HepG2 (cell line): Measurements from ENCODE around the gene CCDC6. TPM values are rescaled to one million over a fixed set of nuclear protein-coding genes. Genes with fewer than 3 reads are reported as not detected.

Source experiments
- ATAC-seq: fragments of 200-7000 bp; cut with Tn5 transposase; 3 replicates; pipeline ENCODE4 v1.9.1; 2020; ENCODE audit warnings: mild to moderate bottlenecking, moderate library complexity
- BruUV-seq: library from RNA; stranded (reverse); fragments of 400-500 nt; replicated peaks from 2 replicates; lab custom pipeline; 2021; lab: Mats Ljungman, UMichigan
- CTCF ChIA-PET: fragments of 300-600 bp; formaldehyde crosslinking; extraction: SDS; loops from one replicate; lab custom pipeline; 2021; ENCODE audit warnings: low total read pairs, inconsistent platforms, low intra/inter-chr PET ratio; lab: Yijun Ruan, JAX
- POLR2A ChIA-PET: fragments of 350-600 bp; sonication (Branson Sonifier 250); formaldehyde crosslinking; loops from one replicate; lab custom pipeline; 2020; ENCODE audit warnings: antibody characterized with exemption, inconsistent platforms; lab: Yijun Ruan, JAX
- DNase-seq: peaks from one replicate; pipeline ENCODE4 v3.0.0-alpha.2; 2015; ENCODE audit warnings: low spot score
- FAIRE-seq: peaks from 3 replicates; lab custom pipeline; 2011; peaks lifted over from hg19 to GRCh38; lab: Jason Lieb, UNC
- H2AFZ ChIP-seq: one replicate; pipeline ENCODE4 v1.6.1; 2011; ENCODE audit warnings: low read length, inconsistent platforms
- H3K27ac ChIP-seq: fragments of 300-600 bp; 3 replicates; pipeline ENCODE4 v1.8.0; 2011; ENCODE audit warnings: mixed run types, mild to moderate bottlenecking, mixed read lengths, low read length, inconsistent platforms; ENCODE audit not compliant: insufficient read depth; ENCODE audit errors: extremely low read length
- H3K27me3 ChIP-seq, 2 experiments: fragments of 200-600 bp in 1 of 2; 2 replicates in 1 of 2; 3 replicates in 1 of 2; pipeline versions ENCODE4 v1.6.0 to v1.8.0; 2011; ENCODE audit warnings: low read length in 2 of 2, mild to moderate bottlenecking in 2 of 2, moderate library complexity in 2 of 2, inconsistent platforms in 1 of 2; ENCODE audit not compliant: insufficient read depth in 2 of 2, control insufficient read depth in 1 of 2
- H3K36me3 ChIP-seq, 2 experiments: fragments of 200-600 bp in 1 of 2; replicated peaks in 1 of 2; 2 replicates in 1 of 2; 3 replicates in 1 of 2; pipeline versions ENCODE4 v1.5.1 to v1.8.0; 2011; ENCODE audit warnings: low read length in 2 of 2, inconsistent platforms in 1 of 2; ENCODE audit not compliant: insufficient read depth in 2 of 2, control insufficient read depth in 1 of 2
- H3K4me1 ChIP-seq: 2 replicates; pipeline ENCODE4 v1.5.1; 2012; ENCODE audit warnings: low read length, inconsistent platforms; ENCODE audit not compliant: insufficient read depth
- H3K4me2 ChIP-seq: 2 replicates; pipeline ENCODE4 v1.6.0; 2011; ENCODE audit warnings: low read depth, low read length, inconsistent platforms
- H3K4me3 ChIP-seq, 3 experiments: fragments of 200-600 bp in 1 of 3; sonication (generic), shearing (Covaris generic) in 1 of 3; replicated peaks in 1 of 3; 2 replicates each; pipeline ENCODE4 v1.5.1; 2011 to 2016; ENCODE audit warnings: low read length in 3 of 3, inconsistent platforms in 2 of 3, low read depth in 2 of 3, mild to moderate bottlenecking in 2 of 3, control low read depth in 1 of 3, mixed read lengths in 1 of 3; ENCODE audit not compliant: insufficient read depth in 1 of 3
- H3K79me2 ChIP-seq: one replicate; pipeline ENCODE4 v1.6.1; 2011; ENCODE audit warnings: low read length, inconsistent platforms; ENCODE audit not compliant: insufficient read depth
- H3K9ac ChIP-seq: 2 replicates; pipeline ENCODE4 v1.6.0; 2011; ENCODE audit warnings: mild to moderate bottlenecking, low read depth, low read length, inconsistent platforms; ENCODE audit not compliant: insufficient read depth
- H3K9me3 ChIP-seq: 2 replicates; pipeline ENCODE4 v1.5.1; 2012; ENCODE audit warnings: mild to moderate bottlenecking, low read length
- H4K20me1 ChIP-seq: 2 replicates; pipeline ENCODE4 v1.6.0; 2011; ENCODE audit warnings: inconsistent platforms, mild to moderate bottlenecking, low read length, moderate library complexity; ENCODE audit not compliant: insufficient read depth
- AGO1 ChIP-seq: fragments of 200-400 bp; formaldehyde crosslinking; IDR thresholded peaks from 2 replicates; pipeline ENCODE4 v1.6.1; 2017; ENCODE audit warnings: mild to moderate bottlenecking, low read depth, low read length, moderate library complexity; ENCODE audit not compliant: poor library complexity, severe bottlenecking
- ARNTL ChIP-seq: sonication (generic); formaldehyde crosslinking; IDR thresholded peaks from 2 replicates; pipeline ENCODE4 v1.4.0; 2020; ENCODE audit warnings: mild to moderate bottlenecking, missing genetic modification reagents
- BORCS8-MEF2B ChIP-seq: sonication (generic); formaldehyde crosslinking; IDR thresholded peaks from 2 replicates; pipeline ENCODE4 v1.8.0; 2022; ENCODE audit warnings: mild to moderate bottlenecking, missing genetic modification reagents
- CBX1 ChIP-seq: IDR thresholded peaks from one replicate; pipeline ENCODE4 v1.6.1; 2016; ENCODE audit warnings: antibody characterized with exemption, low read depth
- CEBPB ChIP-seq: IDR thresholded peaks from 2 replicates; pipeline ENCODE4 v1.6.1; 2011; ENCODE audit warnings: low read depth, low read length, improper control_type of control experiment, borderline replicate concordance
- FOXM1 ChIP-seq: sonication (generic); formaldehyde crosslinking; IDR thresholded peaks from 2 replicates; pipeline ENCODE4 v1.5.0; 2020; ENCODE audit warnings: missing genetic modification reagents
- GZF1 ChIP-seq: sonication (generic); formaldehyde crosslinking; IDR thresholded peaks from 2 replicates; pipeline ENCODE4 v1.5.1; 2020; ENCODE audit warnings: mild to moderate bottlenecking, missing genetic modification reagents
- KMT2A ChIP-seq: sonication (generic); formaldehyde crosslinking; IDR thresholded peaks from 2 replicates; pipeline ENCODE4 v1.4.0; 2020; ENCODE audit warnings: missing genetic modification reagents
- MTA3 ChIP-seq: sonication (generic); formaldehyde crosslinking; IDR thresholded peaks from 2 replicates; pipeline ENCODE4 v1.4.0; 2020; ENCODE audit warnings: missing genetic modification reagents
- NR1H2 ChIP-seq: sonication (generic); formaldehyde crosslinking; IDR thresholded peaks from 2 replicates; pipeline ENCODE4 v1.8.1; 2022; ENCODE audit warnings: low read depth, missing genetic modification reagents, borderline replicate concordance
- NR2F6 ChIP-seq, 2 experiments: IDR thresholded peaks; 2 replicates each; pipeline ENCODE4 v1.6.1; 2016; ENCODE audit warnings: antibody characterized with exemption in 1 of 2, mild to moderate bottlenecking in 1 of 2
- POLR2AphosphoS2 ChIP-seq: IDR thresholded peaks from 2 replicates; pipeline ENCODE4 v1.6.1; 2011; ENCODE audit warnings: low read depth, low read length, improper control_type of control experiment
- ZMYM3 ChIP-seq: sonication (generic); formaldehyde crosslinking; IDR thresholded peaks from 2 replicates; pipeline ENCODE4 v1.5.1; 2020; ENCODE audit warnings: mild to moderate bottlenecking, missing genetic modification reagents
- ZNF256 ChIP-seq: sonication (generic); formaldehyde crosslinking; conservative IDR thresholded peaks from 2 replicates; pipeline ENCODE4 v1.4.0; 2020; ENCODE audit warnings: missing genetic modification reagents
- ZNF557 ChIP-seq: sonication (generic); formaldehyde crosslinking; IDR thresholded peaks from 2 replicates; pipeline ENCODE4 v1.4.0; 2020; ENCODE audit warnings: missing genetic modification reagents
- ZNF775 ChIP-seq: sonication (generic); formaldehyde crosslinking; IDR thresholded peaks from 2 replicates; pipeline ENCODE4 v1.4.0; 2020; ENCODE audit warnings: missing genetic modification reagents, mild to moderate bottlenecking, moderate library complexity, borderline replicate concordance
- WGBS: methylation state at CpG from one replicate; pipeline ENCODE4 v1.1.6; 2017; ENCODE audit warnings: low lambda C conversion rate; 5-methylcytosine and 5-hydroxymethylcytosine counted together
- in situ Hi-C: cut with HindIII; loops from 2 replicates; pipeline ENCODE4 v1.10.0; 2017; ENCODE audit warnings: low pct_unique_long_range_greater_than_20kb; ENCODE audit not compliant: extremely low pct_ligation_motif_present
- intact Hi-C: fragments of 100-400 bp; cut with micrococcal nuclease; formaldehyde crosslinking; loops from one replicate; pipeline ENCODE4 v1.10.0; 2022; ENCODE audit not compliant: unreplicated experiment
- polyA plus RNA-seq, 8 experiments: library from polyadenylated mRNA; depleted of rRNA in 3 of 8; stranded (reverse) in 7 of 8; unstranded in 1 of 8; fragments of >200 nt; fragmentation: Illumina TruSeq in 4 of 8; extraction: Trizol in 4 of 8; gene quantifications; 2 replicates each; pipeline versions ENCODE4 v1.2.1 to v1.2.3, GENCODE V29; 2011 to 2016; ENCODE audit warnings: low read depth in 4 of 8, missing spikeins in 1 of 8, mixed read lengths in 1 of 8; ENCODE audit not compliant: insufficient read depth in 1 of 8
- total RNA-seq, 5 experiments: library from RNA; depleted of rRNA; stranded (reverse); fragments of >200 nt; fragmentation: Illumina TruSeq; extraction: Trizol; gene quantifications; 2 replicates each; pipeline ENCODE4 v1.2.3, GENCODE V29; 2016; ENCODE audit warnings: low read depth in 1 of 5
- TF ChIP-seq, protein P1 (sequence below): sonication (generic); formaldehyde crosslinking; IDR thresholded peaks from 2 replicates; pipeline ENCODE4 v1.5.0; 2020; ENCODE audit warnings: mild to moderate bottlenecking, missing genetic modification reagents
- TF ChIP-seq, protein P2 (sequence below): sonication (generic); formaldehyde crosslinking; IDR thresholded peaks from 2 replicates; pipeline ENCODE4 v1.4.0; 2020; ENCODE audit warnings: missing genetic modification reagents
- TF ChIP-seq, protein P3 (sequence below): sonication (generic); formaldehyde crosslinking; IDR thresholded peaks from 2 replicates; pipeline ENCODE4 v1.8.1; 2023; ENCODE audit warnings: mild to moderate bottlenecking, missing genetic modification reagents
- TF ChIP-seq, protein P4 (sequence below): sonication (generic); formaldehyde crosslinking; IDR thresholded peaks from 2 replicates; pipeline ENCODE4 v1.5.0; 2020; ENCODE audit warnings: missing genetic modification reagents

The CCDC6 gene
- total and polyA plus RNA-seq, 2 of the 13 experiments (the other 11 are each of a cell fraction or from before 2014, with no cell fraction given) = 17.9 to 18.3 TPM

DNA sequence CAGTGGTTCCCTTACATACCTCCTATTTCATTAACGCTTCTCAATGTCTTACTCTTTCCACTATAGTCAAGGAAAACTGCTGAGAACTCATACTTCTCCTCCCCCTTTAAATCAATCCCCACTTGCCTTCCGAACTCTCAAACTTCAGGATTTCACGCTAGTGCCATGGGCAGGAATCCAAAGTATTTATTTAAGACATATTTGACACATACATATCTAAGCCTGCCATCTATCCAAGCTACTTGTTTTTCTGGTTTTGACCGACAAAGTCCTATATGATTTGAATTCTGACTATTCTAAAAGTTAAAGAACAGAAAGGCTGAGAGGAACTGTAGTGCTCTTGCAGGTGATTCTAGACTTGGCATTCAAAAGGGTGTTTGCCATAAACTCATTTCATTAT, 51.8 kb downstream of the CCDC6 start:
- no peak overlapping the region for H3K27ac ChIP-seq
- CTCF ChIA-PET = no interaction called here
- no TSS peak for BruUV-seq
- H3K9me3 ChIP-seq = no peaks in the 10 kb centered on the region
- no peak for ATAC-seq
- 100% methylated on average over 4 of the region's 4 CpGs for WGBS
- FAIRE-seq = no peak
- no peak overlapping the region for H3K4me2 ChIP-seq
- no peak for DNase-seq
- H3K27me3 ChIP-seq = no peaks in the 10 kb centered on the region
- peaks cover 4 to 12% of the 10 kb centered on the region in 2 experiments; a peak in 3 of 5 replicates for H3K36me3 ChIP-seq
- in situ Hi-C loops = loop anchor here (25.0 kb wide), 1 partner anchor 183 kb away; no protein-coding TSS in a partner anchor
- H3K9ac ChIP-seq = no peak overlapping the region
- H3K4me1 ChIP-seq = no peaks in the 10 kb centered on the region
- H3K79me2 ChIP-seq = peaks cover 32% of the 10 kb centered on the region
- POLR2A ChIA-PET = no interaction called here
- H2AFZ ChIP-seq = no peak overlapping the region
- TF ChIP-seq ZNF775 (CRISPR knock-in tag) (no peak), GZF1 (CRISPR knock-in tag) (no peak), FOXM1 (CRISPR knock-in tag) (no peak), BORCS8-MEF2B (CRISPR knock-in tag) (no peak), ZNF256 (CRISPR knock-in tag) (no peak), NR2F6 (IDR thresholded peaks at IDR 0.05) (no peak), NR2F6 (CRISPR knock-in tag; IDR thresholded peaks at IDR 0.05) (no peak), KMT2A (CRISPR knock-in tag) (no peak), MTA3 (CRISPR knock-in tag) (no peak), ZMYM3 (no peak), POLR2AphosphoS2 (no peak), ZNF557 (CRISPR knock-in tag) (no peak), ARNTL (CRISPR knock-in tag) (no peak), AGO1 (no peak), CBX1 (no peak), CEBPB (no peak), NR1H2 (CRISPR knock-in tag) (no peak)
- TF ChIP-seq, protein P1, sequence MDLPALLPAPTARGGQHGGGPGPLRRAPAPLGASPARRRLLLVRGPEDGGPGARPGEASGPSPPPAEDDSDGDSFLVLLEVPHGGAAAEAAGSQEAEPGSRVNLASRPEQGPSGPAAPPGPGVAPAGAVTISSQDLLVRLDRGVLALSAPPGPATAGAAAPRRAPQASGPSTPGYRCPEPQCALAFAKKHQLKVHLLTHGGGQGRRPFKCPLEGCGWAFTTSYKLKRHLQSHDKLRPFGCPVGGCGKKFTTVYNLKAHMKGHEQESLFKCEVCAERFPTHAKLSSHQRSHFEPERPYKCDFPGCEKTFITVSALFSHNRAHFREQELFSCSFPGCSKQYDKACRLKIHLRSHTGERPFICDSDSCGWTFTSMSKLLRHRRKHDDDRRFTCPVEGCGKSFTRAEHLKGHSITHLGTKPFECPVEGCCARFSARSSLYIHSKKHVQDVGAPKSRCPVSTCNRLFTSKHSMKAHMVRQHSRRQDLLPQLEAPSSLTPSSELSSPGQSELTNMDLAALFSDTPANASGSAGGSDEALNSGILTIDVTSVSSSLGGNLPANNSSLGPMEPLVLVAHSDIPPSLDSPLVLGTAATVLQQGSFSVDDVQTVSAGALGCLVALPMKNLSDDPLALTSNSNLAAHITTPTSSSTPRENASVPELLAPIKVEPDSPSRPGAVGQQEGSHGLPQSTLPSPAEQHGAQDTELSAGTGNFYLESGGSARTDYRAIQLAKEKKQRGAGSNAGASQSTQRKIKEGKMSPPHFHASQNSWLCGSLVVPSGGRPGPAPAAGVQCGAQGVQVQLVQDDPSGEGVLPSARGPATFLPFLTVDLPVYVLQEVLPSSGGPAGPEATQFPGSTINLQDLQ (CRISPR knock-in tag) = no peak
- TF ChIP-seq, protein P2, sequence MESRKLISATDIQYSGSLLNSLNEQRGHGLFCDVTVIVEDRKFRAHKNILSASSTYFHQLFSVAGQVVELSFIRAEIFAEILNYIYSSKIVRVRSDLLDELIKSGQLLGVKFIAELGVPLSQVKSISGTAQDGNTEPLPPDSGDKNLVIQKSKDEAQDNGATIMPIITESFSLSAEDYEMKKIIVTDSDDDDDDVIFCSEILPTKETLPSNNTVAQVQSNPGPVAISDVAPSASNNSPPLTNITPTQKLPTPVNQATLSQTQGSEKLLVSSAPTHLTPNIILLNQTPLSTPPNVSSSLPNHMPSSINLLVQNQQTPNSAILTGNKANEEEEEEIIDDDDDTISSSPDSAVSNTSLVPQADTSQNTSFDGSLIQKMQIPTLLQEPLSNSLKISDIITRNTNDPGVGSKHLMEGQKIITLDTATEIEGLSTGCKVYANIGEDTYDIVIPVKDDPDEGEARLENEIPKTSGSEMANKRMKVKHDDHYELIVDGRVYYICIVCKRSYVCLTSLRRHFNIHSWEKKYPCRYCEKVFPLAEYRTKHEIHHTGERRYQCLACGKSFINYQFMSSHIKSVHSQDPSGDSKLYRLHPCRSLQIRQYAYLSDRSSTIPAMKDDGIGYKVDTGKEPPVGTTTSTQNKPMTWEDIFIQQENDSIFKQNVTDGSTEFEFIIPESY = no peak
- TF ChIP-seq, protein P3, sequence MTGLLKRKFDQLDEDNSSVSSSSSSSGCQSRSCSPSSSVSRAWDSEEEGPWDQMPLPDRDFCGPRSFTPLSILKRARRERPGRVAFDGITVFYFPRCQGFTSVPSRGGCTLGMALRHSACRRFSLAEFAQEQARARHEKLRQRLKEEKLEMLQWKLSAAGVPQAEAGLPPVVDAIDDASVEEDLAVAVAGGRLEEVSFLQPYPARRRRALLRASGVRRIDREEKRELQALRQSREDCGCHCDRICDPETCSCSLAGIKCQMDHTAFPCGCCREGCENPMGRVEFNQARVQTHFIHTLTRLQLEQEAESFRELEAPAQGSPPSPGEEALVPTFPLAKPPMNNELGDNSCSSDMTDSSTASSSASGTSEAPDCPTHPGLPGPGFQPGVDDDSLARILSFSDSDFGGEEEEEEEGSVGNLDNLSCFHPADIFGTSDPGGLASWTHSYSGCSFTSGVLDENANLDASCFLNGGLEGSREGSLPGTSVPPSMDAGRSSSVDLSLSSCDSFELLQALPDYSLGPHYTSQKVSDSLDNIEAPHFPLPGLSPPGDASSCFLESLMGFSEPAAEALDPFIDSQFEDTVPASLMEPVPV = no peak
- TF ChIP-seq, protein P4, sequence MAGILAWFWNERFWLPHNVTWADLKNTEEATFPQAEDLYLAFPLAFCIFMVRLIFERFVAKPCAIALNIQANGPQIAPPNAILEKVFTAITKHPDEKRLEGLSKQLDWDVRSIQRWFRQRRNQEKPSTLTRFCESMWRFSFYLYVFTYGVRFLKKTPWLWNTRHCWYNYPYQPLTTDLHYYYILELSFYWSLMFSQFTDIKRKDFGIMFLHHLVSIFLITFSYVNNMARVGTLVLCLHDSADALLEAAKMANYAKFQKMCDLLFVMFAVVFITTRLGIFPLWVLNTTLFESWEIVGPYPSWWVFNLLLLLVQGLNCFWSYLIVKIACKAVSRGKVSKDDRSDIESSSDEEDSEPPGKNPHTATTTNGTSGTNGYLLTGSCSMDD = no peak
- intact Hi-C loops = no loop called here
- H4K20me1 ChIP-seq = 0 out of 2 replicates have a peak, but pooled peaks cover 3% of the 10 kb centered on the region
- no peak overlapping the region for H3K4me3 ChIP-seq
